Activated B cell treated with CpG ODN at 0.5 μM for 24 hours (primary cell): ENCODE measurements around the gene PAWR. TPM values are rescaled to one million over a fixed set of nuclear protein-coding genes. Genes with fewer than 3 reads are reported as not detected.

Experiments used
- ATAC-seq: fragments of 200-7000 bp; cut with Tn5 transposase; one replicate; pipeline ENCODE4 v1.10.0; 2021; ENCODE audit warnings: low read depth, mild to moderate bottlenecking, moderate library complexity
- CTCF ChIA-PET: fragments of 350-600 bp; sonication (Branson Sonifier 250); formaldehyde crosslinking; loops from one replicate; lab custom pipeline; 2021; ENCODE audit warnings: antibody characterized with exemption; lab: Charles Lee
- POLR2A ChIA-PET: fragments of 350-600 bp; sonication (Branson Sonifier 250); formaldehyde crosslinking; loops from one replicate; lab custom pipeline; 2021; ENCODE audit warnings: antibody characterized with exemption; lab: Charles Lee
- DNase-seq: peaks from one replicate; pipeline ENCODE4 v3.0.0; 2022
- H3K27ac Mint-ChIP-seq: one replicate; pipeline ENCODE4 v1.8.0; 2020; ENCODE audit warnings: mixed read lengths
- H3K27me3 Mint-ChIP-seq: one replicate; pipeline ENCODE4 v1.8.0; 2021; ENCODE audit warnings: mixed read lengths
- H3K36me3 Mint-ChIP-seq: one replicate; pipeline ENCODE4 v1.8.0; 2021; ENCODE audit warnings: low read depth, mixed read lengths
- H3K4me1 Mint-ChIP-seq: one replicate; pipeline ENCODE4 v1.8.0; 2021; ENCODE audit warnings: mixed read lengths
- H3K4me3 Mint-ChIP-seq: one replicate; pipeline ENCODE4 v1.8.0; 2020; ENCODE audit warnings: mild to moderate bottlenecking, mixed read lengths
- H3K9me3 Mint-ChIP-seq: one replicate; pipeline ENCODE4 v1.8.0; 2020; ENCODE audit warnings: mixed read lengths
- CTCF ChIP-seq: fragments of 200-600 bp; IDR thresholded peaks from one replicate; pipeline ENCODE4 v1.8.0; 2022; ENCODE audit warnings: antibody characterized with exemption, mild to moderate bottlenecking
- intact Hi-C: fragments of 100-400 bp; cut with micrococcal nuclease; formaldehyde crosslinking; loops from one replicate; pipeline ENCODE4 v1.15.1; 2024
- total RNA-seq: library from RNA; stranded (reverse); gene quantifications from 2 replicates; pipeline ENCODE4 v1.2.3, GENCODE V29; 2022

Gene PAWR
- total RNA-seq, 1 donor from 2014 or later = 53.1 TPM

- H3K9me3 Mint-ChIP-seq = no peaks in the 10 kb centered on the region
- no peaks in the 10 kb centered on the region for H3K27me3 Mint-ChIP-seq
- intact Hi-C loops = no loop called here
- peaks cover 18% of the 10 kb centered on the region for H3K36me3 Mint-ChIP-seq
- TF ChIP-seq CTCF = no peak
- DNase-seq = no peak
- H3K27ac Mint-ChIP-seq = no peak overlapping the region
- CTCF ChIA-PET = no interaction called here
- POLR2A ChIA-PET = no interaction called here
- peaks cover 8% of the 10 kb centered on the region for H3K4me1 Mint-ChIP-seq
- no peak for ATAC-seq
- no peak overlapping the region for H3K4me3 Mint-ChIP-seq
Observed at GRCh38 chr12:79560225-79560889, 130.4 kb downstream of the PAWR start.

GRCh38 chr12:79559591-79559990 lies 131.2 kb downstream of the PAWR start:
- Mint-ChIP-seq H3K36me3 (peaks cover 18% of the 10 kb centered on the region), H3K27me3 (no peaks in the 10 kb centered on the region), H3K27ac (no peak overlapping the region), H3K9me3 (no peaks in the 10 kb centered on the region), H3K4me1 (peaks cover 8% of the 10 kb centered on the region), H3K4me3 (no peak overlapping the region)
- no peak for TF ChIP-seq CTCF
- ATAC-seq (no peak), DNase-seq (no peak)
- intact Hi-C loops = no loop called here
- ChIA-PET CTCF (no interaction called here), POLR2A (interaction anchor here (0.6 kb wide), 1 partner anchor 131 kb away, joined by 6 read pairs; the partner anchor contains the start of gene PAWR)

- Mint-ChIP-seq H3K27ac (no peak overlapping the region), H3K4me1 (peaks cover 8% of the 10 kb centered on the region), H3K27me3 (no peaks in the 10 kb centered on the region), H3K4me3 (no peak overlapping the region), H3K9me3 (no peaks in the 10 kb centered on the region), H3K36me3 (peaks cover 18% of the 10 kb centered on the region)
- TF ChIP-seq CTCF = no peak
- ChIA-PET CTCF (no interaction called here), POLR2A (interaction anchor here (0.6 kb wide), 1 partner anchor 132 kb away, joined by 6 read pairs; the partner anchor contains the start of gene PAWR)
- ATAC-seq (no peak), DNase-seq (no peak)
- intact Hi-C loops = no loop called here
Observed at GRCh38 chr12:79558924-79559469, 131.8 kb downstream of the PAWR start.

- H3K4me1 Mint-ChIP-seq = peaks cover 8% of the 10 kb centered on the region
- no peaks in the 10 kb centered on the region for H3K27me3 Mint-ChIP-seq
- intact Hi-C loops = no loop called here
- ChIA-PET CTCF (no interaction called here), POLR2A (interaction anchor here (0.7 kb wide), 1 partner anchor 44 kb away, joined by 4 read pairs; no protein-coding TSS in a partner anchor)
- no peak overlapping the region for H3K4me3 Mint-ChIP-seq
- ATAC-seq (no peak), DNase-seq (no peak)
- peaks cover 3% of the 10 kb centered on the region for H3K9me3 Mint-ChIP-seq
- H3K36me3 Mint-ChIP-seq = peaks cover 20% of the 10 kb centered on the region
- no peak for TF ChIP-seq CTCF
- no peak overlapping the region for H3K27ac Mint-ChIP-seq
Observed at GRCh38 chr12:79557690-79558315, 133.0 kb downstream of the PAWR start.
